ENCODE measurements around the gene AATF. TPM values are rescaled to one million over a fixed set of nuclear protein-coding genes. Genes with fewer than 3 reads are reported as not detected.

AATF gene
- total RNA-seq, 2 donors from 2014 or later = 28.8 to 41.3 TPM

DNA sequence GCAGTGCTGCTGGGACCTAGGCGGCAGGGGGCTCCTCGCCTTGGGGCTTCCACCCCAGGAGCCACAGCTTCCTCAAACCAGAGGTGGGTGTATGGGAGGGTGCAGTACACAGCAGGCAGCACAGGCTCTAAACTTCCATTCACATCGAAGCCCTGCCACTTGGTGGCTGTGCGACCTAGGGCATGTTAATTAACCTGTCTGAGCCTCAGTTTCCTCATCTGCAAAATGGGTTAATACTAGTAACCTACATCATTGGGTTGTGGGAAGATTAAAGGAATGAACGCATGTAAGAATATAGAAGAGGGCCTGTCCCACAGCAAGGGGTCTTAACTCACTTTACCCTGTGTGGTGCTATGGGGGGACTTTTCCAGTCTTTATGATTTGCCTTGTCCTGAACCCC, 38.2 kb upstream of the AATF start:
- no peaks in the 10 kb centered on the region for H3K36me3 ChIP-seq
- DNase-seq (ENCODE audit: low spot score) (no peak), ATAC-seq (ENCODE audit: insufficient number of reproducible peaks, low FRiP score, low read depth) (no peak)
- no peaks in the 10 kb centered on the region for H3K4me1 ChIP-seq (ENCODE audit: control insufficient read depth in 1 of 2, low read depth in 2 of 2)
- no peaks in the 10 kb centered on the region for H3K9me3 ChIP-seq
- no peak overlapping the region for H3K4me3 ChIP-seq
- no peaks in the 10 kb centered on the region for H3K27me3 ChIP-seq (replicated peaks; ENCODE audit: insufficient read depth)
- TF ChIP-seq CTCF (IDR thresholded peaks at IDR 0.05) = no peak
- H3K27ac ChIP-seq = no peak overlapping the region

DNA sequence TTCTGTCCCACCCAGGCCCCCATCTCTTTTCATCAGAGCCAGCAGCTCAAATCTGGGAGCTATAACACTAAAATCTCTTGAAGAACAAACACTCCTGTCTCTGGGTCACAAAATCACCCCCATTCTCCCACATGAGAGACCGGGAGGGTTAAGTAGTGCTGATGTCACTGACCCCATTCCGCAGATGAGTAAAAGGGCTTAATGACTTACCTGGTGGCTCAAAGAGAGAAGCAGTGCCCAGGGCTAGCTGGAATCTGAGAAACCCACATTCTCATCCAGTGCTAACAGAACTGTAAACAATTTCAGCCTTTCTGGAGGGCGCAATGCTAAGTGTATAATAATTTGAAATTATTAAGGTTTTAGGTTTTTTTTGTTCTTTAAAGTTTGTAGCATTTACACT, 37.8 kb upstream of the AATF start:
- no peaks in the 10 kb centered on the region for H3K9me3 ChIP-seq
- TF ChIP-seq CTCF (IDR thresholded peaks at IDR 0.05) = no peak
- H3K36me3 ChIP-seq = no peaks in the 10 kb centered on the region
- H3K4me3 ChIP-seq = no peak overlapping the region
- no peak for DNase-seq (ENCODE audit: low spot score)
- H3K27me3 ChIP-seq (replicated peaks; ENCODE audit: insufficient read depth) = no peaks in the 10 kb centered on the region
- H3K27ac ChIP-seq = no peak overlapping the region
- no peak for ATAC-seq (ENCODE audit: insufficient number of reproducible peaks, low FRiP score, low read depth)
- H3K4me1 ChIP-seq (ENCODE audit: control insufficient read depth in 1 of 2, low read depth in 2 of 2) = no peaks in the 10 kb centered on the region

GRCh38 chr17:36913132-36913531, 35.6 kb upstream of the AATF start:
- H3K27ac ChIP-seq = no peak overlapping the region
- H3K4me3 ChIP-seq = no peak overlapping the region
- TF ChIP-seq CTCF (IDR thresholded peaks at IDR 0.05) = no peak
- H3K36me3 ChIP-seq = no peaks in the 10 kb centered on the region
- no peaks in the 10 kb centered on the region for H3K4me1 ChIP-seq (ENCODE audit: control insufficient read depth in 1 of 2, low read depth in 2 of 2)
- no peak for ATAC-seq (ENCODE audit: insufficient number of reproducible peaks, low FRiP score, low read depth)
- no peaks in the 10 kb centered on the region for H3K9me3 ChIP-seq
- no peaks in the 10 kb centered on the region for H3K27me3 ChIP-seq (replicated peaks; ENCODE audit: insufficient read depth)
- DNase-seq (ENCODE audit: low spot score) = no peak

- no peaks in the 10 kb centered on the region for H3K4me1 ChIP-seq (ENCODE audit: control insufficient read depth in 1 of 2, low read depth in 2 of 2)
- no peaks in the 10 kb centered on the region for H3K9me3 ChIP-seq
- DNase-seq (ENCODE audit: low spot score) = no peak
- TF ChIP-seq CTCF (IDR thresholded peaks at IDR 0.05) = no peak
- H3K27me3 ChIP-seq (replicated peaks; ENCODE audit: insufficient read depth) = peaks cover 15% of the 10 kb centered on the region
- no peak for ATAC-seq (ENCODE audit: insufficient number of reproducible peaks, low FRiP score, low read depth)
- no peak overlapping the region for H3K4me3 ChIP-seq
- no peak overlapping the region for H3K27ac ChIP-seq
- H3K36me3 ChIP-seq = no peaks in the 10 kb centered on the region
Measured at GRCh38 chr17:36918211-36918691, 30.5 kb upstream of the AATF start.

GRCh38 chr17:36919407-36919968, 29.3 kb upstream of the AATF start:
- H3K27ac ChIP-seq = no peak overlapping the region
- H3K36me3 ChIP-seq = no peaks in the 10 kb centered on the region
- no peaks in the 10 kb centered on the region for H3K4me1 ChIP-seq (ENCODE audit: control insufficient read depth in 1 of 2, low read depth in 2 of 2)
- DNase-seq (ENCODE audit: low spot score) (no peak), ATAC-seq (ENCODE audit: insufficient number of reproducible peaks, low FRiP score, low read depth) (no peak)
- H3K9me3 ChIP-seq = no peaks in the 10 kb centered on the region
- TF ChIP-seq CTCF (IDR thresholded peaks at IDR 0.05) = no peak
- no peak overlapping the region for H3K4me3 ChIP-seq
- H3K27me3 ChIP-seq (replicated peaks; ENCODE audit: insufficient read depth) = peaks cover 15% of the 10 kb centered on the region

Data from thoracic aorta (tissue), 2 donors.